Coronary artery (tissue), 2 donors: Measurements from ENCODE around the gene C5orf34.
"Not testable (repeated sequence)": the region's sequence is repeated elsewhere in the genome, so short reads cannot be mapped to it uniquely, and the experiment has no call there.

Experiments
- DNase-seq: peaks from one replicate; pipeline ENCODE4 v3.0.0-alpha.2; 2017; ENCODE audit warnings: low spot score
- H3K27ac ChIP-seq, 2 donors: fragments of 200-600 bp; sonication (generic); one replicate each; pipeline ENCODE4 v1.5.1; 2016 to 2019
- H3K4me3 ChIP-seq: fragments of 200-600 bp; sonication (generic); 2 replicates; pipeline ENCODE4 v1.5.1; 2016; ENCODE audit warnings: mild to moderate bottlenecking, moderate library complexity
- TF ChIP-seq, protein P1 (sequence below): fragments of 200-600 bp; sonication (generic); IDR thresholded peaks from one replicate; pipeline ENCODE4 v1.5.1; 2019; ENCODE audit warnings: antibody characterized with exemption

C5orf34 gene

DNA sequence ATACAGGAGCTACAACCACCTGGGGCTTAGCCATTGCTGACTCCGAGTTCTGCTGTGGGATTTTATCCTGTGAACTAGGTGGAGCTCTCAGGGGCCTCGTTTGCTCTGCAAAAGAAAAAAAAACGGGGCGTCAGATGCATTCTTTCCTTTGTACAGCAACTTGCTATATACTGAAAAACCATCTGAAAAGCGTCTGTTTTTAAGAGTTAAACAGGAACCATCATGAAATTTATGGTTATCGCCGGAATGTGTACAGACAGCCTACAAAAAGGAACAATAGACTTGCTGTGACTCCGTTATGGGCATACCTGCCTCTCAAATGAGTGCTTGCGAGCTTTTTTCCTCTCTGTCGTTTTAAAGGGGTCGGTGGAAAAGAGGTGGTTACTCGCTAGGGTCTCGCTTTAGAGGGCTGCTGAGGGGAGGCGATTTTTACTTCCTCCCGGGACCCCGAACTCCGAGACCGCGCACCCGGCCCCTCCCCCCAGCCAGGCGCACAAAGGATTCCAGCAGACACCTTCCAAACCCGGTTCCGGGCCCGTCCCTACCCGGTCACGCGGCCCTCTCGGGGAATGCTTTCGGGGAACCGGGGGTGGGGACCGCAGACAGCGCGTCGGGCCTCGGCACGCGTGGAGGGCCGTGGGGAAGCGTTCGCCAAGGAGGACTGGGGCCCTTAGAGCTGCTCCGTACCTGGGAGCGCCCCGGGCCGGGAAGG lies 41.1 kb upstream of the C5orf34 start:
- DNase-seq: peak; percentile 74
- peak overlapping the region; percentile 94 for H3K4me3 ChIP-seq
- H3K27ac ChIP-seq: peak overlapping the region; percentile 89 to 98
- TF ChIP-seq, protein P1, sequence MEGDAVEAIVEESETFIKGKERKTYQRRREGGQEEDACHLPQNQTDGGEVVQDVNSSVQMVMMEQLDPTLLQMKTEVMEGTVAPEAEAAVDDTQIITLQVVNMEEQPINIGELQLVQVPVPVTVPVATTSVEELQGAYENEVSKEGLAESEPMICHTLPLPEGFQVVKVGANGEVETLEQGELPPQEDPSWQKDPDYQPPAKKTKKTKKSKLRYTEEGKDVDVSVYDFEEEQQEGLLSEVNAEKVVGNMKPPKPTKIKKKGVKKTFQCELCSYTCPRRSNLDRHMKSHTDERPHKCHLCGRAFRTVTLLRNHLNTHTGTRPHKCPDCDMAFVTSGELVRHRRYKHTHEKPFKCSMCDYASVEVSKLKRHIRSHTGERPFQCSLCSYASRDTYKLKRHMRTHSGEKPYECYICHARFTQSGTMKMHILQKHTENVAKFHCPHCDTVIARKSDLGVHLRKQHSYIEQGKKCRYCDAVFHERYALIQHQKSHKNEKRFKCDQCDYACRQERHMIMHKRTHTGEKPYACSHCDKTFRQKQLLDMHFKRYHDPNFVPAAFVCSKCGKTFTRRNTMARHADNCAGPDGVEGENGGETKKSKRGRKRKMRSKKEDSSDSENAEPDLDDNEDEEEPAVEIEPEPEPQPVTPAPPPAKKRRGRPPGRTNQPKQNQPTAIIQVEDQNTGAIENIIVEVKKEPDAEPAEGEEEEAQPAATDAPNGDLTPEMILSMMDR: no peak

DNA sequence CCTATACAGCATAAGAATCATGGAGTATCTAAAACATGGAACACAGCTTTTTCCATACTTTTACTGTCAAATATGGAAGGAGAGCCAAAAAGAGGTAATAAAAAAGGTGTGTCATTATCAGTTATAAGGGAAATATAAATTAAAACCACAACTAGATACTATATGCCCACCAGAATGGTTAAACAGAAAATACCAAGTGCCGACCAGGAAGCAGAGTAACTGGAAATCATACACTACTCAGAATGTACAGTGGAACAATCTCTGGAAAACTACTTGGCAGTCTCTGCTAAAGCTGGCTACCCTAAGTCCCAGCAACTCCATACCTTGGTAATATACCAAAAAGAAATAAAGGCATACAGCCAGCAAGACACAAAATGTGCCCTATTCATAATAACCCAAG lies 39.5 kb upstream of the C5orf34 start:
- H3K27ac ChIP-seq: no peak overlapping the region

DNA sequence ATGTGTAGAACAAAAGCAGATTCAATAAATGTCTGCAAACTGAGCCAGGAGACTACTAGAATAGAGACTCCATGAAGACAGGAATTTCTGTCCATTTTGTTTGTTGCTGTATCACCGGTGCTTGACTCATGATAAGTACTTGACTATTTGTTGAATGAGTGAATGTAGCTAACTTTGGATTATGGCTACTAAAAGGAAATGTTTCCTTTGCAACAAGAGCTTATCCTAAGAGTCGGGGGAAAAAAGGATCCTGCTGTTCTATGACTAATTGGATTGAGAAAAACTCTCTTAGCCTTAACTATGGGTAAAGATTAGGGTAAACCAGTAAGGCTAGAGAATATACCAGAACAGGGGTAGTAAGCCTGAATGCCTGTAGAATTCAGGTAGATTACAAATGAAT lies 38.4 kb upstream of the C5orf34 start:
- Histone ChIP-seq H3K4me3 (no peak overlapping the region), H3K27ac (no peak overlapping the region)
- DNase-seq: no peak
- TF ChIP-seq, protein P1: no peak

More for the DNA sequence above, 39.5 kb upstream of the C5orf34 start:
- no peak for DNase-seq
- H3K4me3 ChIP-seq: no peak overlapping the region
- TF ChIP-seq, protein P1: no peak

DNA sequence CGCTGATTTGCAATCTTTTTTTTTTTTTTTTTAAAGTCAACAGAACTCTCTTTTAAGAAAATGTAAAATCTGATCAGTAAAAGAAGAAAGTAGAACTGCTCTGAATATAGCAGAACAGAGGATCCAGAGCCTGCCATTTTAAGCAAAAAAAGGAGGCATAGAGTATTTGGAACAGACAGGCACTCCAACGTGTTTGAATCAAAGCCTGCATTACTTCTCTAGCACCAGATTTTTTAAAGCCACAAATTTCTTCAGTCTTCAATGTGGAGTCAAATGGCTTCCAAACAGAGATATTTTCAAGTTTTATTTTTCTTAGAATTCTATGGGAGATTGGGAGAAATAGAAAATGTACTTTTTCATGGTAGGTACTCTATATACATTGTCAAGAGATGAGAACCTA lies 36.8 kb upstream of the C5orf34 start:
- no peak overlapping the region for H3K4me3 ChIP-seq
- no peak for DNase-seq

DNA sequence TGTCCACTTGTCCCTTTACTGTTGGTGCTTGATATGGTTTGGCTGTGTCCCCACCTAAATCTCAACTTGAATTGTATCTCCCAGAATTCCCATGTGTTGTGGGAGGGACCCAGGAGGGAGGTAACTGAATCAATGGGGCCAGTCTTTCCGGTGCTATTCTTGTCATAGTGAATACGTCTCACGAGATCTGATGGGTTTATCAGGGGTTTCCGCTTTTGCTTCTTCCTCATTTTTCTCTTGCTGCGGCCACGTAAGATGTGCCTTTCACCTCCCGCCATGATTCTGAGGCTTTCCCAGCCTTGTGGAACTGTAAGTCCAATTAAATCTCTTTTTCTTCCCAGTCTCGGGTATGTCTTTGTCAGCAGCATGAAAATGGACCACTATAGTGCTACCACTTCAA lies 34.3 kb upstream of the C5orf34 start:
- not testable (repeated sequence) for H3K27ac ChIP-seq, H3K4me3 ChIP-seq, DNase-seq

More for the DNA sequence above, 36.8 kb upstream of the C5orf34 start:
- H3K27ac ChIP-seq: no peak overlapping the region
- TF ChIP-seq, protein P1: no peak

DNA sequence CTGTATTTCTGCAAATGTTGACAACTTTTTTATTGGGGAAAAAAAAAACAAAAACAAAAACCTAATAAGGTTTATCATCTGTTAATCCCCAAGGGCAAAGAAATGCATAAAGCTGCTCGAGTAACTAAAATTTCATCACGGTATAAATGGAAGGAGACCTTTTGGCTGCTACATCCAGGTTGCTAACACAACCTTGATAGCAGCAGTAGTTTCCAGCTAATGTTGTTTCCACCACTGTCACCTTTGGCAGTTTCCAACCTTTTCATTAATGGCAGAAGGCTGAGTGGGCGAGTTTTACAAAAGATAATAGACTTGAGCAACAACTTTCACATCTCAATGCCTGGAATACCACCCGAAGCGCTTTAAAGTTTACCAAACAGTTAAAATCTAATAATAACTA lies 33.4 kb upstream of the C5orf34 start:
- DNase-seq: no peak
- no peak overlapping the region for H3K27ac ChIP-seq
- H3K4me3 ChIP-seq: no peak overlapping the region
- TF ChIP-seq, protein P1: no peak

DNA sequence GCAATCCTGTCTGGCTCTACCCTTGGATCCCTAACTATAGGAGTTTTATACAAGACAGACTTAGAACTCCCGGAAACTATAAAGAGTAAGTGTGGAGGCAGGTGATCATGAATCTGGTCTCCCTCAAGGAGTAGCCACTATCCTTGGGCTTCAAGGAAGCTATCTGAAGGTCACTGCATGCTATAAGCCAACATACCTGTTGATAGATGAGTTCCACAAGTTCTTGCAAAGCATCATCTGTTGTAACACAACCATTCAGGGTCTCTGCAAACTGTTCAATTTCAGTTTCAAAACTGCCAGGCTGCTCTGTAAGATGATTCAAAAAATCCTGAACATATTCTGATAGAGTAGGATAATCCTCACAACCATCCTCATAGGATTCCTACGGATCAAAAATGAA lies 32.6 kb upstream of the C5orf34 start:
- TF ChIP-seq, protein P1: no peak
- no peak for DNase-seq
- no peak overlapping the region for H3K4me3 ChIP-seq

More for the DNA sequence above, 32.6 kb upstream of the C5orf34 start:
- no peak overlapping the region for H3K27ac ChIP-seq
